GM18517 (cell line): ENCODE results near the gene SLC16A8.

ENCODE experiments used
- ATAC-seq: cut with Tn5 transposase; IDR thresholded peaks from one replicate; pipeline ENCODE4 v1.9.1; 2021; ENCODE audit warnings: mild to moderate bottlenecking, moderate library complexity; ENCODE audit not compliant: unreplicated experiment

Gene SLC16A8

DNA sequence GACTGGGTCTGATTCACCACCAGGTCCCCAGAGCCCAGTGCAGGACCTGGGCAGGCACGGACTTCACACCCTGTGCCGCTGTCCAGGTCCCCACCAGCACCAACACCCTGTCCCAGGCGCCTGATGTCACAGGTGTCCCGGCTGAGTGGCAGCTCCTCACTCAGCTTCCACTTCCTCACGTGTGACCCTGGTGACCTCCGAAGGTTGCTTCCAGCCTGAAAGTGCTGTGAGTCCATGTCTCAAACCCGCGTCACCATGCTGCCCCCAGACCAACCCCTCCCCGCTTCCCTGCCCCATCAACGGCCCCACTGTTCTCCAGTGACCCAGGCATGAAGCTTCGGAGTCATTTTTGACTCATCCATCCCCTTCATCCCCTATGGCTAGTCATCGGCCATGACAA, 52.5 kb downstream of the SLC16A8 start:
- ATAC-seq = no peak

DNA sequence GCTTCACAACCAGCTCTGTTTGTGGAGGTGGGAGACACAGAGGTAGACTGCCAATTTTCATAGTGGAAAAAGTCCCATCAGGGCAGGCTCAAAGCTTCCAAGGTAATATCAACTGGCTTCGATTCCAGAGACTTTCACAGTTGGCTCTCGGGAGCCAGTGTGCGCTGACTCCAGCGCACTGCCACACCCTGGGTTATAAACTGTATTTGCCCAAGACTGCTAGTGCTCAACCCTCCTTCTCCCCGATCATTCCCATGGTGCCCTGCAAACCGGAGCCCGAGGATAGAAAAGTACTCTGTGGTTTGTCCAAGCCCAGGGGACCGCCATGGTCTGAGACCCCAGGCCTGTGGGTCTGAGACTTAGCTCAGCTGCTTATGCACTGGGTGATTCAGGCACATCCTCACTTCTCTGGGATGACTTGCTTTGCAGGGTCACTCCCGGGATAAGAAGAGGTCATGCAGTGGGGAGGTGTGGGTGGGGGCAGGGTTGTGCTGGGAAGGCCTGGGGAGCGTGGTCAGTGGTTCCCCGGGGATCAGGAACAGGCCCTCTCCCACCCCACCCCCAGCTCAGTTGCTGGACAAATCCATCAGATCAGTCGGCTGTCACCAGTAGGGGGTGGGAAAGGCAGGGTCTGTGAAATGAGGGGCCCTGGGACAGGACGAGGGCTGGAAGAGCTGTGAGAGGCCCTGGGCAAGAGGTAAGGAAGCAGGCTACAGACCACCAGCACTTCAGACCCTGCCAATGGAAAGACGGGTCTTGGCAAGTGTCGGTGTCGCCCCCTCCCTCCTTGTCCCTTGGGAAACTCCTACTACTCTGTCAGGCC, 53.5 kb downstream of the SLC16A8 start:
- no peak for ATAC-seq

DNA sequence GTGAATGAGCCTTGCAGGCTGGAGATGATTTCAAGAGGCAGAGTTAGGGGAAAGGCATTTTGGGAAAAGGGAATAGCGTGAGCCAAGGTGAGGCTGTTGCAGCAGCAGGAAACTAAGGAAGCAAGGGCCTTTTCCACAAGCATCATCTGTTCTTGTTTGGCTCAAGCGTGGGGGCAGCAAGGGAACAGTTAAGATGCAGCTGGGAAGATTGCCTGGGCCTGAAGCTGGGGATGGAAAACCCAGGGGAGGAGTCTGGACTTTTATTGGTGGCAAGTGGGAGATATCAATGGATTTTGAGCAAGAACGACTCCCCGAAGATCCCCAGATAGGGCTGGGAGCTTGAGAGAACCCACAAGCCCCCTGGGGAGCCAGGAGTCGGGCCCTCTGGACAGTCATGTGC, 54.1 kb downstream of the SLC16A8 start:
- ATAC-seq = no peak

DNA sequence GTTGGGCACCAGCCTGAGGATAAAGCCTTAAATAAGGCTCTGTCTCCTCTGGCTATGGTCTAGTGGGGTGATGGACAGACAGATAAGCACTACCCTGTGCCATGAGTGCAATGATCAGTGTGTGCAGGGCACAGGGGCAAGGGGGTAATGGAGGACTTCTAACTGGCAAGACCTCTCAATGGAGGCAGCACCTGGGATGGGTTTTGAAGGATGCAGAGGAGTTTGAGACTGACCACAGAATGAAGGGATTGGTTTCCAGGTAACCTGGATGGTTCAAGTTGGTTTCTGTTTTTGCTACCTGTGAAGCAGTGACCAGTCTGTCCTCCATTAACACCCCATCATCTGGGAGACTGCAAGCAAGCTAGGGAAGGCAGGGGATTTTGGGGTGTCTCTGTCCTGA, 54.6 kb downstream of the SLC16A8 start:
- ATAC-seq = no peak

DNA sequence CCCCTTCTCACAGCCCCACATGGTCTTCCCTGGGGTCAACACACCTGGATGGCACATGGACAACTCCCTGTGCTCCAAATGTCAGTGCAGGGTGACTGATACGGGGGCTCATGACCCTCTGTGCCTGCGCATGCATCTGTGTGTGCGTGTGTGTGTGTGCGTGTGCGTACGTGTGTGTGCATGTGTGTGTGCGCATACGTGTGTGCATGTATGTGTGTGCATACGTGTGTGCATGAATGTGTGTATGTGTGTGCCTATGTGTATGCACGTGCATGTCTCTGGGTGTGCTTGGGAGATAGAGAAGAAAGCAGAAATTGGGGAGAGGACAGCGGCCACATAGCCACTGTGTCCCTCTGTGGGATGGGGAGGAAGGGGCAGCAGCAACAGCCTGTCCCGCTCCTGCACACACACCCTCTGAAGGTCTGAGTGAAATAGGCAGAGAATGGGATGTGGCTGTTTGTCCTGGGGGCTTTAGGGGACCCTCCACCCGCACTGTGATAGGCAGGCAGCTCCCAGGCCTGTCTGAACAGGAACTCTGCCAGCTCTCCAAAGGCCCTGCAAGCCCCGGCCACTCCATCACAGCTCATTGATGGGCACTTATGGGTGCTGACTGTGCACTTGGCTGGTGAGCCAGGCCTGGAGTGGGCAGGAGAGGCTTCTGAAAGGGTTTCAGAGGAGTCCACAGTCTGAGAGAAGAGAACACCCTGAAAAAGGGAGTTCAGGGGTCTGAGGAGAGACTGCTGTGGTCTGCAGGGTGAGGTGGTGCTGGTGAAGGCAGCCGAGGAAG, 55.4 kb downstream of the SLC16A8 start:
- ATAC-seq = no peak
